Epithelial cell of proximal tubule (primary cell): Measurements from ENCODE around the gene POLR1A. TPM values are rescaled to one million over a fixed set of nuclear protein-coding genes. Genes with fewer than 3 reads are reported as not detected.

Experiments used
- DNase-seq: peaks from one replicate; pipeline ENCODE4 v3.0.0-alpha.2; 2011; ENCODE audit warnings: low read depth
- H3K4me3 ChIP-seq: 2 replicates; pipeline ENCODE4 v1.5.1; 2011; ENCODE audit warnings: low read depth, mild to moderate bottlenecking, low read length
- CTCF ChIP-seq: conservative IDR thresholded peaks from 2 replicates; pipeline ENCODE4 v1.5.1; 2012; ENCODE audit warnings: low read depth, mild to moderate bottlenecking, low read length
- total RNA-seq: library from RNA; depleted of rRNA; stranded (reverse); fragments of >200 nt; gene quantifications from 2 replicates; pipeline ENCODE4 v1.2.3, GENCODE V29; 2015

Gene POLR1A
- total RNA-seq, 1 donor from 2014 or later: 23.1 TPM

- no peak for DNase-seq
- TF ChIP-seq CTCF: no peak
- H3K4me3 ChIP-seq: no peak overlapping the region
These were observed 61.1 kb downstream of the POLR1A start for GRCh38 chr2:86044614-86045013.

- no peak overlapping the region for H3K4me3 ChIP-seq
- DNase-seq: no peak
- TF ChIP-seq CTCF: no peak
These were observed 61.6 kb downstream of the POLR1A start for GRCh38 chr2:86044045-86044444.

GRCh38 chr2:86042256-86043168 is 63.2 kb downstream of the POLR1A start:
- no peak overlapping the region for H3K4me3 ChIP-seq
- TF ChIP-seq CTCF: no peak
- DNase-seq: no peak

- H3K4me3 ChIP-seq: no peak overlapping the region
- TF ChIP-seq CTCF: no peak
- no peak for DNase-seq
These were observed 65.6 kb downstream of the POLR1A start for GRCh38 chr2:86039963-86040655.

- no peak for TF ChIP-seq CTCF
- no peak for DNase-seq
- H3K4me3 ChIP-seq: no peak overlapping the region
These were observed 66.3 kb downstream of the POLR1A start for GRCh38 chr2:86039178-86039962.

GRCh38 chr2:86038291-86039081 is 67.2 kb downstream of the POLR1A start:
- DNase-seq: peak; percentile 95
- no peak overlapping the region for H3K4me3 ChIP-seq
- TF ChIP-seq CTCF: no peak
